HCT116 (cell line): ENCODE data around the gene MARCHF3.

Experiments
- CTCF ChIP-seq, 3 experiments: fragments of 200-600 bp in 1 of 3; sonication (generic) in 1 of 3; IDR thresholded peaks in 2 of 3; conservative IDR thresholded peaks in 1 of 3; 2 replicates each; pipeline ENCODE4 v1.5.1; 2012 to 2017; ENCODE audit warnings: low read depth in 2 of 3, low read length in 2 of 3, antibody characterized with exemption in 1 of 3, borderline replicate concordance in 1 of 3, control low read depth in 1 of 3, mild to moderate bottlenecking in 1 of 3, mixed read lengths in 1 of 3, mixed run types in 1 of 3, moderate library complexity in 1 of 3; ENCODE audit not compliant: insufficient read depth in 1 of 3
- ELF1 ChIP-seq: IDR thresholded peaks from 2 replicates; pipeline ENCODE4 v1.6.1; 2012; ENCODE audit warnings: low read depth, borderline replicate concordance
- EZH2phosphoT487 ChIP-seq: fragments of 200-600 bp; IDR thresholded peaks from 2 replicates; pipeline ENCODE4 v1.6.1; 2018; ENCODE audit warnings: antibody characterized with exemption, borderline replicate concordance
- POLR2A ChIP-seq: IDR thresholded peaks from 2 replicates; pipeline ENCODE4 v1.7.0; 2011; ENCODE audit warnings: borderline replicate concordance; ENCODE audit not compliant: insufficient read depth, insufficient read length; ENCODE audit errors: extremely low read depth
- POLR2AphosphoS5 ChIP-seq: IDR thresholded peaks from 2 replicates; pipeline ENCODE4 v1.6.1; 2011; ENCODE audit warnings: mild to moderate bottlenecking, low read depth, low read length, moderate library complexity
- SRF ChIP-seq: IDR thresholded peaks from 2 replicates; pipeline ENCODE4 v1.6.1; 2012; ENCODE audit warnings: low read depth

GRCh38 chr5:127056896-127057295, 26.5 kb upstream of the MARCHF3 start:
- no peak for TF ChIP-seq POLR2A
- no peak for TF ChIP-seq ELF1
- no peak for TF ChIP-seq POLR2AphosphoS5
- no peak for TF ChIP-seq SRF
- TF ChIP-seq CTCF (IDR thresholded peaks at IDR 0.05 in 2 of 3, conservative IDR thresholded peaks at IDR 0.05 in 1 of 3; ENCODE audit: borderline replicate concordance in 1 of 3, insufficient read depth in 1 of 3, low read depth in 2 of 3, low read length in 2 of 3) = no peak
- no peak for TF ChIP-seq EZH2phosphoT487
